GM12878 (cell line): ENCODE measurements around the gene CHCHD3. TPM values are rescaled to one million over a fixed set of nuclear protein-coding genes. Genes with fewer than 3 reads are reported as not detected.

Source experiments
- ATAC-seq: fragments of 200-7000 bp; cut with Tn5 transposase; 3 replicates; pipeline ENCODE4 v1.9.1; 2020; ENCODE audit warnings: mild to moderate bottlenecking, moderate library complexity
- BruUV-seq: library from RNA; stranded (reverse); fragments of 400-500 nt; replicated peaks from 2 replicates; lab custom pipeline; 2021; lab: Mats Ljungman, UMichigan
- CTCF ChIA-PET: fragments of 300-600 bp; sonication (Branson Sonifier 250); formaldehyde crosslinking; extraction: SDS; loops from one replicate; lab custom pipeline; 2021; ENCODE audit warnings: inconsistent platforms; lab: Yijun Ruan, JAX
- POLR2A ChIA-PET: fragments of 350-600 bp; formaldehyde crosslinking; extraction: SDS; loops from one replicate; lab custom pipeline; 2021; ENCODE audit warnings: inconsistent platforms; lab: Charles Lee
- RAD21 ChIA-PET: fragments of 300-600 bp; sonication (Branson Sonifier 250); formaldehyde crosslinking; loops from one replicate; lab custom pipeline; 2023; ENCODE audit warnings: antibody characterized with exemption; ENCODE audit not compliant: unreplicated experiment; lab: Charles Lee
- SMC1A ChIA-PET: fragments of 300-600 bp; sonication (Branson Sonifier 250); formaldehyde crosslinking; loops from one replicate; lab custom pipeline; 2023; ENCODE audit not compliant: unreplicated experiment, uncharacterized antibody; lab: Charles Lee
- DNase-seq: peaks from one replicate; pipeline ENCODE4 v3.0.0-alpha.2; 2011; ENCODE audit warnings: low read depth, low spot score
- FAIRE-seq: peaks from 3 replicates; lab custom pipeline; 2011; peaks lifted over from hg19 to GRCh38; lab: Jason Lieb, UNC
- H2AFZ ChIP-seq: 2 replicates; pipeline ENCODE4 v1.6.0; 2011; ENCODE audit warnings: low read depth, low read length, control low read depth; ENCODE audit not compliant: control insufficient read depth
- H3K27ac ChIP-seq: 2 replicates; pipeline ENCODE4 v1.5.1; 2011; ENCODE audit warnings: control low read depth; ENCODE audit not compliant: control insufficient read depth, insufficient read depth
- H3K27me3 ChIP-seq, 2 experiments: replicated peaks in 1 of 2; 2 replicates each; pipeline versions ENCODE4 v1.6.0 to v1.6.1; 2011; ENCODE audit warnings: low read length in 1 of 2; ENCODE audit not compliant: control insufficient read depth in 2 of 2, insufficient read depth in 2 of 2
- H3K36me3 ChIP-seq, 2 experiments: 2 replicates each; pipeline ENCODE4 v1.5.1; 2011; ENCODE audit warnings: low read length in 1 of 2; ENCODE audit not compliant: control insufficient read depth in 2 of 2, insufficient read depth in 2 of 2
- H3K4me1 ChIP-seq: 2 replicates; pipeline ENCODE4 v1.6.1; 2011; ENCODE audit warnings: mild to moderate bottlenecking, low read length, moderate library complexity, mixed read lengths; ENCODE audit not compliant: control insufficient read depth, insufficient read depth
- H3K4me2 ChIP-seq: 2 replicates; pipeline ENCODE4 v1.6.0; 2011; ENCODE audit warnings: control low read depth; ENCODE audit not compliant: control insufficient read depth, insufficient read depth
- H3K4me3 ChIP-seq: fragments of 200-600 bp; sonication (generic); 2 replicates; pipeline ENCODE4 v1.5.1; 2016
- H3K79me2 ChIP-seq: 2 replicates; pipeline ENCODE4 v1.6.0; 2011; ENCODE audit warnings: low read length; ENCODE audit not compliant: control insufficient read depth, insufficient read depth
- H3K9ac ChIP-seq: 2 replicates; pipeline ENCODE4 v1.8.0; 2011; ENCODE audit warnings: low read length, control low read depth, mixed read lengths; ENCODE audit not compliant: control insufficient read depth, insufficient read depth
- H3K9me3 ChIP-seq: replicated peaks from 3 replicates; pipeline ENCODE4 v1.5.1; 2011; ENCODE audit warnings: mild to moderate bottlenecking, low read length; ENCODE audit not compliant: control insufficient read depth, insufficient read depth
- H4K20me1 ChIP-seq: 2 replicates; pipeline ENCODE4 v1.6.0; 2011; ENCODE audit not compliant: control insufficient read depth, insufficient read depth
- ATF2 ChIP-seq: IDR thresholded peaks from 2 replicates; pipeline ENCODE4 v1.6.1; 2012; ENCODE audit warnings: low read length, inconsistent platforms
- ATF7 ChIP-seq: fragments of 450-650 bp; IDR thresholded peaks from 2 replicates; pipeline ENCODE4 v1.6.1; 2016; ENCODE audit warnings: low read depth, mild to moderate bottlenecking
- CBX3 ChIP-seq: fragments of 200-600 bp; sonication (generic); IDR thresholded peaks from 2 replicates; pipeline ENCODE4 v1.6.1; 2016; ENCODE audit warnings: low read depth, borderline replicate concordance
- EZH2 ChIP-seq: IDR thresholded peaks from 2 replicates; pipeline ENCODE4 v1.6.1; 2012; ENCODE audit warnings: low read depth, mild to moderate bottlenecking, control low read depth, inconsistent platforms, low read length, borderline replicate concordance; ENCODE audit not compliant: control insufficient read depth
- IRF3 ChIP-seq: fragments of 450-650 bp; IDR thresholded peaks from 2 replicates; pipeline ENCODE4 v1.6.1; 2014; ENCODE audit warnings: mild to moderate bottlenecking
- NFYB ChIP-seq: IDR thresholded peaks from 2 replicates; pipeline ENCODE4 v1.6.1; 2011; ENCODE audit warnings: low read depth, mild to moderate bottlenecking, low read length, improper control_type of control experiment, moderate library complexity; ENCODE audit not compliant: insufficient read depth
- NR2C2 ChIP-seq: IDR thresholded peaks from 2 replicates; pipeline ENCODE4 v1.6.1; 2011; ENCODE audit warnings: borderline replicate concordance, low read depth; ENCODE audit not compliant: control insufficient read depth, insufficient read length
- NR2F1 ChIP-seq: fragments of 450-650 bp; conservative IDR thresholded peaks from 2 replicates; pipeline ENCODE4 v1.6.1; 2017; ENCODE audit warnings: mild to moderate bottlenecking
- RAD51 ChIP-seq: fragments of 450-650 bp; IDR thresholded peaks from 2 replicates; pipeline ENCODE4 v1.6.1; 2016; ENCODE audit warnings: moderate library complexity, mild to moderate bottlenecking, inconsistent platforms
- SMAD1 ChIP-seq: fragments of 450-650 bp; IDR thresholded peaks from 2 replicates; pipeline ENCODE4 v1.6.1; 2018; ENCODE audit warnings: mild to moderate bottlenecking, low read depth; ENCODE audit not compliant: partially characterized antibody
- STAT3 ChIP-seq: IDR thresholded peaks from 2 replicates; pipeline ENCODE4 v1.6.1; 2011; ENCODE audit warnings: low read depth, low read length, improper control_type of control experiment
- WGBS: methylation state at CpG from one replicate; pipeline ENCODE4 v1.1.6; 2016; ENCODE audit warnings: low lambda C conversion rate; ENCODE audit not compliant: insufficient replicate concordance, insufficient coverage; ENCODE audit errors: missing lambda C conversion rate; 5-methylcytosine and 5-hydroxymethylcytosine counted together
- in situ Hi-C: fragments of 300-500 bp; cut with MboI; formaldehyde crosslinking; loops from 9 replicates; pipeline ENCODE4 v1.14.3; 2018; ENCODE audit warnings: mixed read lengths
- intact Hi-C: fragments of 100-400 bp; cut with micrococcal nuclease; formaldehyde crosslinking; loops from one replicate; pipeline ENCODE4 v1.14.2; 2022; ENCODE audit not compliant: unreplicated experiment
- polyA plus RNA-seq, 11 experiments: library from polyadenylated mRNA; depleted of rRNA in 4 of 11; unstranded in 6 of 11; stranded (reverse) in 5 of 11; fragments of >200 nt; fragmentation: Nextera tagmentation in 4 of 11; fragmentation: Illumina TruSeq in 1 of 11; extraction: Ambion mirVana in 4 of 11; extraction: Trizol in 1 of 11; gene quantifications; 1 replicate in 1 of 11; 2 replicates in 10 of 11; pipeline versions ENCODE4 v1.2.1 to v1.2.3, GENCODE V29; 2011 to 2016; ENCODE audit warnings: inconsistent platforms in 2 of 11, missing spikeins in 2 of 11, low read depth in 1 of 11
- total RNA-seq, 4 experiments: library from RNA; depleted of rRNA in 3 of 4; stranded (reverse); fragments of >200 nt in 3 of 4; fragmentation: Illumina TruSeq in 1 of 4; extraction: Trizol in 1 of 4; gene quantifications; 2 replicates each; pipeline versions ENCODE4 v1.2.1 to v1.2.3, GENCODE V29; 2013 to 2021
- TF ChIP-seq, protein P1 (sequence below): IDR thresholded peaks from 2 replicates; pipeline ENCODE4 v1.6.1; 2011; ENCODE audit warnings: low read depth, low read length, improper control_type of control experiment, borderline replicate concordance

The CHCHD3 gene
- total and polyA plus RNA-seq, 10 of the 15 experiments (the other 5 are each of a cell fraction or from before 2014, with no cell fraction given) = 38.3 to 178 (median 96.2) TPM

GRCh38 chr7:132854238-132854637 lies 227.7 kb downstream of the CHCHD3 start:
- Histone ChIP-seq H3K79me2 (no peaks in the 10 kb centered on the region), H3K4me2 (no peak overlapping the region), H2AFZ (no peak overlapping the region), H3K4me1 (no peaks in the 10 kb centered on the region), H3K36me3 (no peaks in the 10 kb centered on the region; a peak in 2 of 4 replicates), H3K9ac (no peak overlapping the region), H3K27ac (no peak overlapping the region), H3K27me3 (no peaks in the 10 kb centered on the region), H3K9me3 (no peaks in the 10 kb centered on the region), H4K20me1 (no peaks in the 10 kb centered on the region), H3K4me3 (no peak overlapping the region)
- SMC1A ChIA-PET = interaction anchor here (1.4 kb wide), 1 partner anchor 15 kb away, joined by 3 read pairs; no protein-coding TSS in a partner anchor
- BruUV-seq = no TSS peak
- TF ChIP-seq ATF2 (no peak), STAT3 (no peak), NFYB (no peak), EZH2 (no peak), IRF3 (no peak), RAD51 (no peak), SMAD1 (no peak), ATF7 (no peak), CBX3 (no peak), NR2F1 (no peak), NR2C2 (no peak)
- TF ChIP-seq, protein P1, sequence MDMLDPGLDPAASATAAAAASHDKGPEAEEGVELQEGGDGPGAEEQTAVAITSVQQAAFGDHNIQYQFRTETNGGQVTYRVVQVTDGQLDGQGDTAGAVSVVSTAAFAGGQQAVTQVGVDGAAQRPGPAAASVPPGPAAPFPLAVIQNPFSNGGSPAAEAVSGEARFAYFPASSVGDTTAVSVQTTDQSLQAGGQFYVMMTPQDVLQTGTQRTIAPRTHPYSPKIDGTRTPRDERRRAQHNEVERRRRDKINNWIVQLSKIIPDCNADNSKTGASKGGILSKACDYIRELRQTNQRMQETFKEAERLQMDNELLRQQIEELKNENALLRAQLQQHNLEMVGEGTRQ = no peak
- FAIRE-seq (no peak), ATAC-seq (no peak), DNase-seq (no peak)
- WGBS = 100% methylated on average over 1 of the region's 1 CpG
- in situ Hi-C loops = no loop called here
- intact Hi-C loops = no loop called here
- CTCF ChIA-PET = no interaction called here
- POLR2A ChIA-PET = no interaction called here
- RAD21 ChIA-PET = no interaction called here
